Measurements from ENCODE around the gene NACC2.
"Not testable (repeated sequence)": the region's sequence is repeated elsewhere in the genome, so short reads cannot be mapped to it uniquely, and the experiment has no call there.

NACC2 gene

DNA sequence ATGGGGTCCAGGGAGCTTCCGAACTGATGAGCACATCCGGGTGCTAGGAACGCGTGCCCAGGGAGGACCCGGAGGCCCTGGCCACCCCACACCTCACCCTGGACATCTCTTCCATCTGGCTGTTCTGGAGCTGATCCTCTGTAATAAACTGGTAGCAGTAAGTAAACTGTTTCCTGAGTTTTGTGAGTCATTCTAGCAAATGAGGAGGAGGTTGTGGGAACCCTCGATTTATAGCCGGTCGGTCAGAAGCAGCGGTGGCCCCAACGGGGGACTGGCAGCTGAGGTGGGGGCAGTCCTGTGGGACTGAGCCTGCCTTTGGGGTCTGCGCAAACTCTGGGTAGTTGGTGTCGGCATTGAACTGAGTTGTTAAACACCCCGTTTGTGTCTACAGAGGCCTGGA lies 118.6 kb downstream of the NACC2 start:
- DNase-seq (ENCODE audit: low spot score), result no peak

GRCh38 chr9:135975834-135976233 lies 119.3 kb downstream of the NACC2 start:
- DNase-seq (ENCODE audit: low spot score), result no peak

DNA sequence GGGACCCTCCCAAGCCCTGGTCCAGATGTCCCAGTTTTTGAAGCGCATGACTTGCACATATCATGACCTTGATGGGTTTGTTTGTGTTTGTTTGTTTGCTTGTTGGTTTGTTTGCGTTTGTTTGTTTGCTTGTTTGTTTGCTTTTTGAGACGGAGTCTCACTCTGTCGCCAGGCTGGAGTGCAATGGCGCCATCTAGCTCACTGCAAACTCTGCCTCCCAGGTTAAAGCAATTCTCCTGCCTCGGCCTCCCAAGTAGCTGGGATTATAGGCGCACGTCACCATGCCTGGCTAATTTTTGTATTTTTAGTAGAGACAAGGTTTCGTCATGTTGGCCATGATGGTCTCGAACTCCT lies 120.9 kb downstream of the NACC2 start:
- no peak for DNase-seq (ENCODE audit: low spot score)

DNA sequence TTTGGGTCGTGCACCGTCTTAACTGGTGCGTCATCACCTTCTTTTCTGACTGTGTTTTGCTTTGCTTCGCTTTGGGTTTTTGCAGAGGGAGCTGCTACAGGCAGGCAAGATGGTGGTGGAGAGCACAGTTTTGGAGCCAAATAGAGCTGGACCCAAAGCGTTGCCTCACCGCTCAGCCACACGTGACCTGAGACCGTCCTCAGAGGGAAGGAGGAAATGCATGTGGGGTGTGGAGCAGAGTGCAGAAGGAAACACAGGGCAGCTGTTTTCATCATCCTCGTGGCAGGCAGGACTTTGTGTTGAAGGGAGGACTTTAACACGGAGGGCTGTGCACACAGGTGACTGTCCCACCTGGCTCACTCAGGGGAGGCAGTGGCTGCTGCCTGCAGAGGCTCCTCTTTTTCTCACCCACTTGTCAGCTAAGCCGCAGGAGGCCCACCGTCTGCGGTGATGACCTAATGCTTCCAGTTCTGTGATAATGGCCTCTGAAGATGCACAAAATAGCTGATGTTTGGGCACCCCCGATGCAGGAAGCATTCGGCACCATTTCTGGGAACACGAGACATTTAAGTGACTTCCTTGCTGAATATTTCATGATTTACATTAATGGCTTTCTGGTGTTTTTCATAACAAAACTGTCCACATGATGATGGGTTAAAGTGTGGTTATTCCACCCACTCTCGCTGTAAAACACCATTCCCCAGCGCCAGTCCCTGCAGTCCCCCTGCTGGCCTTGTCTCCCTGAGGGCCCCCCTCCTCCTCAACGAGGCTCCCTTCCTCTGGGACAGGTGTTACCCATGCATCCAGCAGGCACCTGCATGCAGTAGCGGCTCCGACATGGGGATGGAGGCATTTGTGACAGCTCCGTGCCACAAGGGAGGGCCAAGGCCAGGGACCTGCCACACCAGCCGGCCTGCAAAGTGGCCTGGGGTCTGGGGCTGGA lies 121.5 kb downstream of the NACC2 start:
- DNase-seq (ENCODE audit: low spot score), result no peak

DNA sequence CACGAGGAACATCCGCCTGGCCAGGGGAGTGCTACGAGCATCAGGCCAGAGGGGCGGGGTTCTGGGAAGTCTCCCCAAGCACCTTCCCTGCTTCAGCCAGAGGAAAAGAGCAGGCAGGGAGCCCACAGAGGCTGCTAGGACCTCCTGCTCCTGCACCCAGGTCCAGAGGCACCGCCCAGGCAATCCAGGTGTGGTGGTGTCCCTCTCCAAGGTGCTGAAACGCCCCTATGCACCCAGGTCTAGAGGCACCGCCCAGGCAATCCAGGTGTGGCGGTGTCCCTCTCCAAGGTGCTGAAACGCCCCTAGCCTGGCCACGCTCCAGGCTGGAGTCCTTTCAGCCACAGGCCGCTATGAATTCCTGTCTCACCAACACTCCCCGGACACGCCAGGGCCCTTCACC lies 123.2 kb downstream of the NACC2 start:
- DNase-seq (ENCODE audit: low spot score), result peak; percentile 51

DNA sequence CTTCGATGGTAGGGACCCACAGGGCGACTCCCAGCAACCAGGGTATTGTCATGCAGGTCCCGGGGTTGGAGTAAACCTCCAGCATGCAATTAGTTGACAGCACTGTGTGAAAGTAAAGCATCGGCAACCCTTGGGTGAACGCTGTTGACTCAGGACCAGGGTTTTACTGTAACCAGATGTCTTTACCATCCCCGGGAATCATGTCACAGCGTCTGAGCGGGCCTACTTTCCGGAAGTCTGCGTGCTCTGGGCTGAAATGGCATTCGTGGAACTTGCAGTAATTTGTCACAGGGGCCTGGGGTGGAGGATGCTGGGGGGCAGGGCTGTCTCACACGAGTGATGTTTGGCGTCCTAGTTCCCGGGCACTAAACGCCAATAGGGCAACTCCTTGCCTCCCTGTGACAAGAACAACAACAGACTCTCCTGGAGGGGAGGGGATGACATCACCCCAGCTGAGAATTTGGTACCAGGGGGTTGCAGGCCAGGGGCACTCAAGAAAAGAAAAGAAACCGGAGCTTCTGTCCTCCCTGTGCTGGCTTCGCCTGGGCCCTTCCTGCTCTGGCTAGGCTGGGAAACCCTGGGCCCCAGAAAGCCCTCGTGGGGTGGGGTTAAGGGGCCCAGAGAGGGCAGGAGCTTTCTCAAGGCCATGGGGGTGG lies 123.8 kb downstream of the NACC2 start:
- no peak for DNase-seq (ENCODE audit: low spot score)

GRCh38 chr9:135970128-135970815 lies 124.8 kb downstream of the NACC2 start:
- DNase-seq (ENCODE audit: low spot score), result no peak

GRCh38 chr9:135969064-135969683 lies 125.9 kb downstream of the NACC2 start:
- no peak for DNase-seq (ENCODE audit: low spot score)

DNA sequence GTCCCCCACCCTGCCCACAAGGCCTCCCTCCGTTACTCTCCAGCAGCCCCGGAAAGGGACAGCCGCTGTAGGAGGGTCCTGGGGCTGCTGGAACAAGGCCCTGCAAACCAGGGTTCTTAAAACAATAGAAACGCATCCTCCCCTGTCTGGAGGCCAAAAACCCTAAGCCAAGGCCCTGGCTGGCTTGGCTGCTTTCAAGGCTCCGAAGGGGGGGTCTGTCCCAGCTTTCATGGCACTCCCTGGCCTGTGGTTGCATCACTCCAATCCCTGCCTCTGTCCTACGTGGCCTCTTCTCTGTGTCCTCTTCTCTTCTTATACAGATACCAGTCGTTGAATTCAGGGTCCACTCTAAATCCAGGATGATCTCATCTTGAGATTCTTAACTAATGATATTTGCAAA lies 126.5 kb downstream of the NACC2 start:
- DNase-seq (ENCODE audit: low spot score), result no peak

DNA sequence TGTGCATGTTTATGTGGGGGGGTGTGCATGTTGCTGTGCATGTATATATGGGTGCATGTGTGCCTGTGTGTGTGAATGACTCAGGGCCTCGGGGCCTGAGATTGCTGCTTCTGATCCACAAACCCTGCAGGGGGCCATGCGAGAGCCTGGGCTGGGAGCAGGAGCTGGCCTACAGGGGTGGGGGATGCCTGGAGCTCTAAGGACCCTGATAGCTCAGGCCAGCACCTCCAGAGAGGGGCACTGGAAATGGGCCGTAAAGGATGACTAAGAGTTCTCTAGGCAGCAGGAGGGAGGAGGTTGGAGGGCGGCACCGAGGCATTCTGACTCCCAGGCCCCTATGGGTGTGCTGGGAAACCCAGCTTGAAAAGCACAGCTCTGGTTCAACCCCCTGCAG lies 127.0 kb downstream of the NACC2 start:
- no peak for DNase-seq (ENCODE audit: low spot score)

DNA sequence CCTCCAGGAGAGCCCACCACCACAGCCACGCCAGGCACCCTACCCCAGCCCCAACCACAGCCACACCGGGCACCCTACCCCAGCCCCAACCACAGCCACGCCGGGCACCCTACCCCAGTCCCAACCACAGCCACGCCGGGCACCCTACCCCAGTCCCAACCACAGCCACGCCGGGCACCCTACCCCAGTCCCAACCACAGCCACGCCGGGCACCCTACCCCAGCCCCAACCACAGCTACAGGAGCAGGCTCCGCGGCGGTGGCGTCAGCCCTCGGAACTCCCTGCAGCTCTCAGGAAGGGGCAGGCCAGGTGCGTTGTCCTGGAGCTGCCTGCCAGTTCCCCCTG lies 128.2 kb downstream of the NACC2 start:
- DNase-seq (ENCODE audit: low spot score), result not testable (repeated sequence)

DNA sequence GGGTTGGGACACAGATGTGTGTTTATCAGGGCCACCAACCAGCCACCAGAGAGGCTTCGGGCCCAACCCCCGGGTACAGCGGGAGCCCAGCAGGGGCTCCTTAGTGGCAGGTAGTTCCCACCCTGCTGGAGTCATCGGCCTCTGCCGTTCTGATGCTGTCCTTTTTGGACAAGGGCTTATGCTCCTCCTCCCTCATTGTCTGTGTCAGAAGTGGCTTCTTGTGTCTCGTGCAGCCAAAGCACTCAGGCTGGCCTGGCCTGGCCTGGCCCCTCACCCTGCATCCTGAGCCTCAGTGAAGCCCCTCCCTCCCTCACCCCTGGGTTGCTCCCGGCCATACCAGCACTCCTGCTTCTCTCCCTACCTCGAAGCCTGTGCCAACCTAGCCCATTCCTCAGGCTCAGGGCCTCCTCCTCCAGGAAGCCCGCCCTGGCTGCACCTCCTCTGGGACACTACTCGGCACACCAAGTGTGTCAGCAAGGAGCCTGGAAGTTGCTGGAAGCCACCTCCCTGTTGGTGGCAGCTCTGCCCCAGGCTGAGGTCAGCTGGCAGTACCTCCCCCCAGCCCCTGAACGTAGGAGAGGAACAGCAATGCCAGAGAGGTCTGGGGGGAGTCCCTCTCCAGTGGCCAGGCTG lies 129.8 kb downstream of the NACC2 start:
- no peak for DNase-seq (ENCODE audit: low spot score)

DNA sequence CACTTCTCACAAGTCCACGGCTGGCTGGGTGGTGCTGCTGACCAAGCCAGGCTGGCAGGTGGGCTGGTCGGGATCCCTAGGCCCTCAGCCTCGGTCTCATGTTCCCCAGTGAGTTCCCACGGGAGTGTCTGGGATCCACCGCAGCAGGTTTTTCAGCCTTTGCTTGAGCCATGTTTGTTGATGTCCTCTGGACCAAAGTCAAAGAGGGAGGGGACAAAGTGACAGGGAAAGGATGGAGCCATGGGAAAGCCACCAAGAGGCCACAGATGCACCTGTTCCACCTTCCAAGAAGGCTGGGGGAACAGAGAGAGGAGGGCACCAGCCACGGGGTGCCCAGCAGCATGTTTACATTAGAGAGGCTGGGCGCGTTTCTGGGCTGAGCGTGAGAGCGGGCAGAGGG lies 131.2 kb downstream of the NACC2 start:
- no peak for DNase-seq (ENCODE audit: low spot score)

GRCh38 chr9:135963338-135963737 lies 131.8 kb downstream of the NACC2 start:
- DNase-seq (ENCODE audit: low spot score), result no peak

GRCh38 chr9:135962696-135963307 lies 132.3 kb downstream of the NACC2 start:
- no peak for DNase-seq (ENCODE audit: low spot score)

- DNase-seq (ENCODE audit: low spot score), result no peak
Observed at GRCh38 chr9:135961811-135962695, 133.0 kb downstream of the NACC2 start.

DNA sequence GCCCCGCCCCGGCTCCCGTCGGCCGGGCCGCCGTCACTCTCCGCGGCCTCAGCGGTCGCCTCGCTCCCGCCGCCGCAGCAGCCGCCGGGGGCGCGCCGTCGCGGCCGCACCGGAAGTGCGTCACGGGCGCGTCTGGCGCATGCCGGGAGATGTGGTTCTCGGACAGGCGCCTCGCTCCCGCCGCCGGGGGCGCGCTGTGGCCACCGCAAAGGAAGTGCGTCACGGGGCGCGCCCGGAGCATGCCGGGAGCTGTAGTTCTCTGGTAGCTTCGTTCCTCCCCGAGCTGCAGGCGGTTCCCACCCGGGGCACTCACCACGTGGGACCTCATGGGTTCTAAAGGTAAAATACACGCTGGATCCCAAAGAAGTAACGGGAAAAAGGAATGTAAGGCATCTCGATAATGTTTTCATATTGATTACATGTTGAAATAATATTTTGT lies 133.8 kb downstream of the NACC2 start, which contains the start of gene UBAC1:
Gene UBAC1 (minus strand): TSS at position 97 of the 439 bp plus-strand sequence. CDS start 211 bp downstream, outside the sequence.
- DNase-seq (ENCODE audit: low spot score), result peak; percentile 97

DNA sequence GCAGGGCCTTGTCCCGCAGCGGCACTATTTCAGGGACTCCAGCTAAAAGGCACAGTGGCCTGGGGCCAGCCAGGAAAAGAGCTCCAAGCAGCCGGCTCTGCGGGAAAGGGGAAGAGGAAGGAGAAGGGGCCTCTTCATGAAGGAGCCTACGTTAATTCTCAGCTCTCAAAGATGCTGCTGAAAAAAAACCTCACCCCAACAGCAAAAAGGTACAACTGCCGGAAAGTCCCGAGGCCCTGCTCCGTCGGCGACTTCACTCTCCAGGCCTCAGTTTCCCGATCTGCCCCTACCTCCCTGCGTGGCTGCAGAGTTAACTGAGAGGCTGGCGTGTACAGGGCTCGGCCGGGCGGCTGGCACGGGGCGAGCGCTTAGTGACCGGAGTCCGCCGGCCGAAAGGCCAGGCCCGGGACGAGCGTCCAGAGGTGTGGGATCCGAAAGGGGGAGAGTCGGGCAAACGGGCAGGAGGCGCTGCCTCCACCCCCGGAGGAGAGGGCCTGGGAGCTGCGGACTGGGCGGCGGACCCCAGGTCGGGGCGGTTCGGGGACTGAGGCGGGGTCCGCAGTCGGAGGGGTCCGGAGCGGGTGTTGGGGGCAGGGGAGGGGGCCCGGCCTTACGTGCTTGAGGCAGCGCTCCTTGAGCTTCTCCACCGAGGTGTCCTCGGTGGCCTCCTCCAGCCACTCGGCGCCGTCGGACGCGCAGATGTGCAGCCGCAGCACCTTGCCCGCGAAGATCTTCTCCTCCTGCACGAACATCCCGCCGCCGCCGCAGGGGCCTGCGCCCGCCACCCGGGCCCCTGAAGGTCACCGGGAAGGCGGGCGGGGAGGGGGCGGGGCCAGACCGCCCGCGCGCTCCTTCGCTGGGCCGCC lies 134.4 kb downstream of the NACC2 start:
- DNase-seq (ENCODE audit: low spot score), result peak; percentile 23

GRCh38 chr9:135959814-135960213 lies 135.3 kb downstream of the NACC2 start:
- DNase-seq (ENCODE audit: low spot score), result no peak

Data from NAMALWA (cell line).